Activated T-helper 2 cell treated with anti-CD3 and anti-CD28 coated beads, Interferon-gamma antibody, Interleukin-2, Interleukin-4, amounts not matched to agents 10 μg/mL and 5 μg/mL and 100 μg/mL, durations not matched to agents 14 hours and 24 hours and 36 hours (primary cell): Measurements from ENCODE around the gene EEPD1. TPM values are rescaled to one million over a fixed set of nuclear protein-coding genes. Genes with fewer than 3 reads are reported as not detected.

Experiments used
- DNase-seq: peaks from one replicate; pipeline ENCODE4 v3.0.0; 2021; ENCODE audit warnings: low spot score
- H3K27ac Mint-ChIP-seq: one replicate; pipeline ENCODE4 v1.8.0; 2021; ENCODE audit warnings: mixed read lengths
- H3K27me3 Mint-ChIP-seq: one replicate; pipeline ENCODE4 v1.8.0; 2021; ENCODE audit warnings: low read depth, mixed read lengths
- H3K36me3 Mint-ChIP-seq: one replicate; pipeline ENCODE4 v1.8.0; 2021; ENCODE audit warnings: low read depth, mixed read lengths
- H3K4me1 Mint-ChIP-seq: one replicate; pipeline ENCODE4 v1.8.0; 2021; ENCODE audit warnings: low read depth, mixed read lengths
- H3K4me3 Mint-ChIP-seq: one replicate; pipeline ENCODE4 v1.8.0; 2021; ENCODE audit warnings: low read depth, mild to moderate bottlenecking, moderate library complexity, mixed read lengths
- H3K9me3 Mint-ChIP-seq: one replicate; pipeline ENCODE4 v1.8.0; 2021; ENCODE audit warnings: mixed read lengths
- intact Hi-C: fragments of 100-400 bp; cut with micrococcal nuclease; formaldehyde crosslinking; loops from one replicate; pipeline ENCODE4 v1.15.1; 2023
- total RNA-seq: library from RNA; stranded (reverse); gene quantifications from 2 replicates; pipeline ENCODE4 v1.2.3, GENCODE V29; 2022

EEPD1 gene
- total RNA-seq, 1 donor from 2014 or later, result 0.57 TPM

- Mint-ChIP-seq H3K4me1 (peaks cover 9% of the 10 kb centered on the region), H3K27me3 (peaks cover 26% of the 10 kb centered on the region), H3K4me3 (peak overlapping the region; percentile 70), H3K27ac (no peak overlapping the region), H3K9me3 (no peaks in the 10 kb centered on the region), H3K36me3 (no peaks in the 10 kb centered on the region)
- DNase-seq, result no peak
- intact Hi-C loops, result loop anchor here (2.0 to 5.0 kb wide), 4 partner anchors 36 to 1117 kb away; partner anchors contain the start of gene DPY19L1
These were observed 580 bp downstream of the EEPD1 start for GRCh38 chr7:36153571-36154097.

GRCh38 chr7:36154255-36155212 is 1.5 kb downstream of the EEPD1 start:
- H3K27ac Mint-ChIP-seq, result no peak overlapping the region
- H3K9me3 Mint-ChIP-seq, result no peaks in the 10 kb centered on the region
- intact Hi-C loops, result loop anchor here (5.0 kb wide), 1 partner anchor 37 kb away; no protein-coding TSS in a partner anchor

GRCh38 chr7:36155811-36156361 is 2.8 kb downstream of the EEPD1 start:
- Mint-ChIP-seq H3K9me3 (no peaks in the 10 kb centered on the region), H3K4me3 (no peak overlapping the region), H3K27me3 (peaks cover 24% of the 10 kb centered on the region), H3K4me1 (peaks cover 9% of the 10 kb centered on the region), H3K27ac (no peak overlapping the region), H3K36me3 (no peaks in the 10 kb centered on the region)
- intact Hi-C loops, result no loop called here
- DNase-seq, result no peak

More at GRCh38 chr7:36154255-36155212, 1.5 kb downstream of the EEPD1 start:
- H3K4me3 Mint-ChIP-seq, result peak overlapping the region; percentile 70
- peaks cover 26% of the 10 kb centered on the region for H3K27me3 Mint-ChIP-seq
- H3K36me3 Mint-ChIP-seq, result no peaks in the 10 kb centered on the region
- peaks cover 9% of the 10 kb centered on the region for H3K4me1 Mint-ChIP-seq
- no peak for DNase-seq

- intact Hi-C loops, result no loop called here
- no peak for DNase-seq
- no peak overlapping the region for H3K4me3 Mint-ChIP-seq
- H3K27me3 Mint-ChIP-seq, result peaks cover 24% of the 10 kb centered on the region
- H3K36me3 Mint-ChIP-seq, result no peaks in the 10 kb centered on the region
- H3K4me1 Mint-ChIP-seq, result peaks cover 5% of the 10 kb centered on the region
- no peak overlapping the region for H3K27ac Mint-ChIP-seq
- no peaks in the 10 kb centered on the region for H3K9me3 Mint-ChIP-seq
These were observed 4.7 kb downstream of the EEPD1 start for GRCh38 chr7:36157527-36158320.

- H3K4me3 Mint-ChIP-seq, result no peak overlapping the region
- no peak for DNase-seq
- intact Hi-C loops, result no loop called here
- H3K27me3 Mint-ChIP-seq, result peaks cover 24% of the 10 kb centered on the region
- H3K9me3 Mint-ChIP-seq, result no peaks in the 10 kb centered on the region
- H3K36me3 Mint-ChIP-seq, result no peaks in the 10 kb centered on the region
- peaks cover 5% of the 10 kb centered on the region for H3K4me1 Mint-ChIP-seq
- H3K27ac Mint-ChIP-seq, result no peak overlapping the region
These were observed 5.2 kb downstream of the EEPD1 start for GRCh38 chr7:36158321-36158605.

- Mint-ChIP-seq H3K9me3 (no peaks in the 10 kb centered on the region), H3K4me3 (no peak overlapping the region), H3K36me3 (no peaks in the 10 kb centered on the region), H3K27me3 (peaks cover 17% of the 10 kb centered on the region), H3K4me1 (peaks cover 3% of the 10 kb centered on the region), H3K27ac (no peak overlapping the region)
- DNase-seq, result no peak
- intact Hi-C loops, result no loop called here
These were observed 6.6 kb downstream of the EEPD1 start for GRCh38 chr7:36159618-36160017.

GRCh38 chr7:36160313-36160712 is 7.3 kb downstream of the EEPD1 start:
- H3K4me3 Mint-ChIP-seq, result no peak overlapping the region
- H3K4me1 Mint-ChIP-seq, result peaks cover under 1% of the 10 kb centered on the region
- intact Hi-C loops, result no loop called here
- no peak for DNase-seq
- H3K27ac Mint-ChIP-seq, result no peak overlapping the region
- no peaks in the 10 kb centered on the region for H3K36me3 Mint-ChIP-seq
- H3K9me3 Mint-ChIP-seq, result no peaks in the 10 kb centered on the region
- peaks cover 15% of the 10 kb centered on the region for H3K27me3 Mint-ChIP-seq

GRCh38 chr7:36161996-36162395 is 8.9 kb downstream of the EEPD1 start:
- DNase-seq, result no peak
- Mint-ChIP-seq H3K27ac (no peak overlapping the region), H3K4me3 (no peak overlapping the region), H3K36me3 (no peaks in the 10 kb centered on the region), H3K9me3 (no peaks in the 10 kb centered on the region), H3K27me3 (peaks cover 9% of the 10 kb centered on the region), H3K4me1 (no peaks in the 10 kb centered on the region)
- intact Hi-C loops, result no loop called here

- Mint-ChIP-seq H3K9me3 (no peaks in the 10 kb centered on the region), H3K4me1 (no peaks in the 10 kb centered on the region), H3K27ac (no peak overlapping the region), H3K36me3 (no peaks in the 10 kb centered on the region), H3K4me3 (no peak overlapping the region), H3K27me3 (peaks cover 7% of the 10 kb centered on the region)
- no peak for DNase-seq
- intact Hi-C loops, result no loop called here
These were observed 12.0 kb downstream of the EEPD1 start for GRCh38 chr7:36165059-36165458.

- Mint-ChIP-seq H3K9me3 (no peaks in the 10 kb centered on the region), H3K27ac (no peak overlapping the region), H3K36me3 (no peaks in the 10 kb centered on the region), H3K4me3 (no peak overlapping the region), H3K4me1 (no peaks in the 10 kb centered on the region), H3K27me3 (peaks cover 12% of the 10 kb centered on the region)
- no peak for DNase-seq
- intact Hi-C loops, result no loop called here
These were observed 12.7 kb downstream of the EEPD1 start for GRCh38 chr7:36165802-36166201.

- H3K27me3 Mint-ChIP-seq, result peaks cover 12% of the 10 kb centered on the region
- peaks cover 11% of the 10 kb centered on the region for H3K4me1 Mint-ChIP-seq
- no peaks in the 10 kb centered on the region for H3K9me3 Mint-ChIP-seq
These were observed 14.5 kb downstream of the EEPD1 start for GRCh38 chr7:36167403-36168050.

GRCh38 chr7:36171503-36171902 is 18.4 kb downstream of the EEPD1 start:
- intact Hi-C loops, result loop anchor here (1.0 kb wide), 1 partner anchor 56 kb away; no protein-coding TSS in a partner anchor
- Mint-ChIP-seq H3K4me3 (no peak overlapping the region), H3K27ac (no peak overlapping the region), H3K4me1 (peaks cover 11% of the 10 kb centered on the region), H3K27me3 (peaks cover 8% of the 10 kb centered on the region), H3K9me3 (no peaks in the 10 kb centered on the region), H3K36me3 (no peaks in the 10 kb centered on the region)
- DNase-seq, result no peak

More at GRCh38 chr7:36167403-36168050, 14.5 kb downstream of the EEPD1 start:
- no peak for DNase-seq
- Mint-ChIP-seq H3K36me3 (no peaks in the 10 kb centered on the region), H3K27ac (no peak overlapping the region), H3K4me3 (no peak overlapping the region)
- intact Hi-C loops, result no loop called here
